Ammon's horn (tissue), 1 donor: ENCODE results near the gene CBX5.

Source experiments
- DNase-seq: peaks from one replicate; pipeline ENCODE4 v3.0.0-alpha.2; 2016; ENCODE audit warnings: low spot score

The CBX5 gene

DNA sequence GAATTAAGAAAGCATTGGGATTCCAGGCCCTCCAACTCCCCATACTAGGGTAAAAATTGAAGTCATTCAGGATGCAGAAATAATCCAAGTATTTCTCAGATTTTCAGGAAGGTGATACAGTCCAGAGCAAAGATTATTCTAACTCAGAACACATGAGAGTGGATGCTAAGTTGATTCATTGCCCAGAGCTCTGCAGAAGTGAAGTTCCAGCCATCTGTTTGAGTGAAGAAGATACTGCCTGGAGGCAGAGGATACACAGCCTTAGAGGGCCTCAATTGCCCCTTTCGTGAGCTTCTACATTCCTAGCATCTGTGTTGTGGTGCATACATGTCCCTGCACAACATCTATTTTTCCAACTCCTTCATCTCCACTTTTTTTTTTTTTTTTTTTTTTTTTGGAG is 54.3 kb downstream of the CBX5 start:
- no peak for DNase-seq

DNA sequence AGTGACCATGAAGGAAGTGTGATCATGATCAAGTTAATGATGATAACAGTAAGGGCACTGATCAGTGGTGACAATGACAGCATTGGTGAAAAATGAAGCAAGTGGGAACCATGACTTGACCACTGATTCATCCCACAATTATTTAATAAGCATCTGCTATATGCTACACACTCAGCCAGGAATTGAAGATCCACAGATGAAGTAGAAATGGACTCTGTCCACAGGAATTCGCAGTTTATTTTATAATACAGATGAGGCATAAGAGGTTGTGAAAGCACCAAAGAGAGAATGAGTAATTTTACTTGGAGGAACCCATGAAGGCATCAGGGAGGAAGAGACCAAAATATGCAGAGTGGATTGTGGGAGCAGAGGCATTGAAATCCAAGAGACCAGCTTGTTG is 57.3 kb downstream of the CBX5 start:
- DNase-seq = no peak

DNA sequence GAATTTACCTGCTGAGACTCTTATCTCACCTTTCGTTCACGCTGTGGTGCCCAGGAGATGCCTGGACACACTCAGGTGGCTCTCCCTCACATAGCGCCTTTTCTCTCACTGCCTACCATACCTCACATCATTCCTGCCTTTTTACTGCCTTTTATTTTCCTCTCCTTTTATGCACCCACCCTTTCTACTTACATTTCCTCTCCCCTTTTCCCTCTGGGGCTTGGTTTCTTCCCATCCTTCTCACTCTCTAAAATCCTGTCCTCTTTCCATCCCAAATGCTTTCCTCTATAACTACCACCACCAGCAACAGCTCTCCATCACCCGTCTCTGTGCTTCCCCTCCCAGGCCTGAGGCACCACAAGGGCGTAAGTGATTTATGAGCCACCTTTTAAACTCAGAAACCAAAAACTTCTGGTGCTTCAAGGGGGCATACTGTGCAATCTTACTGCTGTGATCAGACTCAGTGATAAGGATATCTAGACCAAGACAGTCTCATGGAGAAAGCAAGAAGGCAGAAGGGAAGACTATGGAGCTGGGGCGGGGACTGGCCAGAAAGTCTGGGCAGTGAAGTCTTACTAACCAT is 58.4 kb downstream of the CBX5 start:
- DNase-seq = no peak

DNA sequence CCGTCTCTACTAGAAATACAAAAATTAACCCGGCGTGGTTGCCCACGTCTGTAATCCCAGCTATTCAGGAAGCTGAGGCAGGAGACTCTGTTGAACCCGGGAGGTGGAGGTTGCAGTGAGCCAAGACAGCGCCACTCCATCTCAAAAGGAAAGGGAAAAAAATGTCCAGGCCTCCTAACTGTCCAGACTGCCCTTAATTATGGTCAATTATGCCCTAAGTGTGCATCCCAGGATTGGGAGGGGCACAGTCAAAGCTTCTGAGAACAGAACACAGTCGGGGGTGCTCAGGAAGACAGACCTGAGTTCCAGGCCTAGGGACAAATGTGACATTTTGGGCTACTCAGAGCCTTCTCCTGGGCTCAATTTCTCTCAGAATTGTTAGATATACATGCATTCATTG is 59.4 kb downstream of the CBX5 start:
- no peak for DNase-seq

DNA sequence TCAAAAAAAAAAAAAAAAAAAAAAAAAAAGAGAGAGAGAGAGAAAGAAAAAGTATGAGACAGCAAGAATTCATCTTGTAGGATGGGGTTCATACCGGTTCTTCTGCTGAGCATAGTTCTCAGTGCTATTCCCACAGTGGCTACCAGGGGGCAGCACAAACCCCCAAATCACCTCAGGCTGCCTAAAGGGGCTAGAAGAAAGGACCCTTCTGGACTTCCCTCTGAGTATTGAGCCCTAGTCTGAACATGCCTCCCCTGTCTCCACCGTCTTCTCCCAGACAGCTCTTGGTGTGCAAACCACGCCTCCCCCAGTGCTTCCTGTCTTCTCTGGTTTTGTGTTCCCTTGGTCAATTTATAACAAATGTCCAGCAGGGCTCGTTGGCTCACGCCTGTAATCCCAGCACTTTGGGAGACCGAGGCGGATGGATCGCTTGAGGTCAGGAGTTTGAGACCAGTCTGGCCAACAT is 59.8 kb downstream of the CBX5 start:
- peak; percentile 82 for DNase-seq

DNA sequence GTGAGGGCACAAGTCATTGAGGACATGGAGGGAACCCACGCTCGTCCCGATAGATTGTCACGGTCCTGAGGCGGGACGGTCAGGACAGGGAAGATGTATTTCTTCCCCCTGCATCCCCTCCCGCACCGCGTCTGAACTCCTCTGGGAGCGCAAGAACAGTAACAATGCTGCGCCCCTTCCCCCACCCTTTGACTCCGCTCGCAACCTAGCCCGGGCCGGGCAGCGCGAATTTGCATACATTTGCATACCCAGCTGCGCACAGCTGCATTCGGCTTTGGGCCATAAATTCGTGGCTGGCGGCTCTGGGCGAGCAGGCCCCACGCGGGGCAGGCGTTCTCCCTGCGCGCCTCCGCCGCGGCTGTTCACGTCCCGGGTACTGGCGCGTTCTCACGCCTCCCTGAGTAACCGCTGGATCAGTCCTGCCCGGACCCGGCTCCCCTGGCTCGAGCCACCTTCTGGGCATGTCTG is 62.1 kb downstream of the CBX5 start:
- peak; percentile 86 for DNase-seq

DNA sequence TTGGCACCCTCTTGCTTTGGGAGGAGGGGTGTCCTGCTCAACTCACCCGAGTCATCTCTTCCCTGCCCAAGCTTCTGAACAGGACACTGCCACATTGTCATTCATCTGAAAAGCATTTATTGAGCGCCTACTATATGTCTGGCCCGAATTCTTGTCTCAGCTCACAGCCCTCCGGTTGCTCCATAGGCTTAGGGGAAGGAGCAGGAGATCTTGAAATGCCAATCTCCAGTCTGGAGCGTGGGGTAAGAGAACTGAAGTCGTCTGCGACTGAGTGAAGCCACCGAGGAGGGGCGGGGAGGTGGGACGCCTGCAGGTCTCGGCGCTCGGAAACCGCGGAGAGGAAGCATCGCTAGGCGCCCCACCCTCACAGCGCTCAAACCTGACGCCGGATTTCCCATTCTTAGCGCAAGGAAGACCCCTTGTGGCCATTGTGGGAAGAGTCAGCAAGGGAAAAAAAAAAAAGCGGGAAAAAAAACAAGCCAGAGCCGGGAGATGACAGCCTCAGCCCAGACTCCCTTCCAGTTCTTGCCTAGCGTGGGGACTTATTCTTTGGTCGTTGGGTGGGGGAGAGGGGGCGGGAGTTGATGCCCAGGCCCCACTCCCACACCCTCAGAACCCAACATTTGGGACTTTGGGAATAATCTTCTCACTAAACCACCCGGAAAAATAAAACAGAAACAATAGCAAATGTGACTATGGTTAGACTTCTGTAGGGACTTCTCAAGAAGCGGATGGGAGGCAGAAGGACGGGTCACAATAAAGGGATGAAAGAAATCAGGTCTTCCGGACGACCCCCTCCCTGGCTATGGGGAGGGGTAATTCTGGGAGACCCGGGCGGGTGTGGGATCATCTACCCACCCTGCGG is 62.9 kb downstream of the CBX5 start:
- peak; percentile 84 for DNase-seq

DNA sequence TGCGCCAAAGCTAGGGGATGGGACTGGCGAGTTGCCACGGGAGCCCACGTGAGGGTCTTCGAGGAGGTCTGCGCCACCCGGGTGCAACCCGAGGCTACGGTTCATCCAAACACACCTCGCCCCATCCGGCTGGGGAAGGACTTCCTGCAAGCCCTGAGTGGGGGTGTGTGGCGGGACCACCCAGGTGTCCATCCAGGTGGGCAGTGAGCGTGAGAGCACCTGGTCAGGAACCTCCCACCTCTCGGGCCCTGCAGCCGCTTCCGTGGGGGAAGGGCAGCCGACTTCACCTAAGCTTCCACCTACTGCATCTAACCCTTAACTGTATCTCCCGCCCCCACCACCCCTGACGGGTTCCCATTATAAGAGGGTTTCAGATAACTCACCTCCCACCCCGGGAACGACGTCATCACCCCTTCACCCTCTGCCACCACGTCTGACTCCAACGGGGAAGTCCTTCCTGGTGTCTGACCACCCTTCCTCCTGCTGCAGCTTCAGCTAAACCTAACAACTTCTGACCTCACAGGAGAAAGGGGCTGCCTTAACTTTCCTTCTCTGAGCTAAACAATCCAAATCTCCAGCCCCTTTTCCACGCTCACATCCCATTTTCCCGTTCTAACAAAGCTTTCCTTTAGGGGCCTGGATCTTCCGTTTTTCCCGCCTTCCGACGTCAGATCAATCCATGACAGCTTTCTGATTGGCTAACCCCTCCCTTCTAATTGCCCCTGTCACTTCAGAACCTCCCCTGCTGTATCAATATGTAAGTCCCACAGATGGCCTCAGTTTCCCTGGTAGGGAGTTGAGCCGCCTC is 63.7 kb downstream of the CBX5 start:
- no peak for DNase-seq

DNA sequence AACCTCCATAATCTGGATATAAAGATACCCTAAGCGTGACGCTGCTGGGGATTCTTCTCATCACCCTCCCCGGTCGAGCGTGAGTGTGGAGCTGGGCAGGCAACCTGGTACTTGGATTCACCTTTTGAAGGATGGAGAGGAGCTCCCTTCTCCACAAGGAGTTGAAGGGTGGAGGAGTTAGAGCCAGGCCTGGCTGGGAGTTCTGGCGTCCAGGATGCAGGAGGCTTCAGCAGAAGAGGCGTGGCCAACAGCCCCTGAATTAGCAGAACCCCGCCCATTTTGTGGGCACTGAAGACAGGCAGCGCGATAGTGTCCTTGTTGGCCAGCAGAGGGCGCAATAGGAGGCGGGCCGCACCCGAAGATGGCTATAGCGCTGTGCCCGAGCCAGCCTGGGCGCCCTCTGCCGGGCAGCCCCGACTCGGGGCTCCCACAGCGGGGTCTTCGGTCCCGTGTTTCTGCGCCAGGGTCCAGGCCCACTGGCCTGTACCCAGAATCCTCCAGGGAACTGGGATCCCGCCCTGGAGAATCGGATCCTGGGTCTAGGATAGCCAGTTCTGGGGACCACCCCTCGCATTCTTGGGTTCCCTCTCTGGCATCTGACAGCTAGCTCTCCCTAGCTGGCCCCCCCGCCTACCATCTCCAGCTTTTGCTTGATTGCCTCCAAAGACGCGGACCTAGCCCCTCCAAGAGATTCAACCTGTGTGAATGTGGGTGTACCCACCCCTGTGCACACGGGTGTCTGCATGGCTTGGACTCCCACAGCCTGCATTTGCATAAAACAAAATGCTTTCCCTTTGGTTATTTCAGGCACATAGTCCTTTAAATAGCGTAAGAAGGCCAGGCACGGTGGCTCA is 65.1 kb downstream of the CBX5 start:
- DNase-seq = peak; percentile 93

DNA sequence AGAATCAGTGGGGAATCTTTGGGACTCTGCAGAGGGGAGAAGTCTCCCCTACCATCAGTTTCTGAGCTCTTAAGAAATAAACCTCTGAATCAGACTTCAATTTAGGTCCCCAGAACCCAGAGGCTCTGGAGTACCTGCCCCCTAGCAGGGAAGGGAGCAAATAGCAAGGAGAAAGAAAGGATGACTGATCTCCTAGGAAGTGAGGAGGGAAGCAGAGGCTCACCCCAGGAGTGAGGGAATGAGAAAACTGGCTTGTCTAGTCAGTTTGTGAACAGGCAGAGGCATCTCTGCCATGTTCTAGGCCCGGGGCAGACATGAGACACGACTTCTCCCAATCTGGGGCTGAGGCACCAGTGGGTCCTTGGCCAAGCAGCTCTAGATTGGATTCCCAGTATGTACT is 66.8 kb downstream of the CBX5 start:
- DNase-seq = no peak

DNA sequence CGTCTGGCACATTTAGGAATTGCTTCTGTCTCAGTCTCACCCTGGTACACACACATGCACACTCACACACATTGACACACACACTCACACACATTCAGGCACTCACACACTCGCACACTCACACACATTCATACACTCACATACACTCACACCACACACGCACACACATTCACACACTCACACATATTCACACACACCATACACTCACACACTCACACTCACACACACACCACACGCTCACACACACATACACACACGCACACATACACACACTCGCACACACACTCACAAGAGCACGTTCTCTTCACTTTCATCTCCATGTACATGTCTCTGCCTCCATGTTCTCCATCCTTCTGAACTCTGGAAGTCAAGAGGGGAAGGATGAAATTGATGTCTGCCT is 68.0 kb downstream of the CBX5 start:
- no peak for DNase-seq

DNA sequence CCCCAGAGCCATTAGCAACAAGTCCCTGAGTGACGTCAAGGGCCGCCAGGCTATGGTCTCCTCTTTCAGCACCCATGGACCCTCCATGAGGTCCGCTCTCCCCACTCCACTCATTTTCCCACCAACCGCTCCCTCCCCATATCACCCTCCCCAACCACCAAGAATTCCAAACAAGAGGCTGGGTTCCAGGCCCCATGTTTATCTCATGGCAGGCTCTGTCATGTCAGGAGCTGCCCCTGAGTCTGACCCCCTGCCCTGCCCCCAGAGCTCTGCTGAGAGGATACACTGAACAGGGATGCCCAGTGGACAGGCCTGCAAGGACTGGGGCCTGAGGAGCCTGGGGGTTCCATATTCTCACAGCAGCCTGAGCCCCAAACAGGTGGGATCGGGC is 69.5 kb downstream of the CBX5 start:
- no peak for DNase-seq

DNA sequence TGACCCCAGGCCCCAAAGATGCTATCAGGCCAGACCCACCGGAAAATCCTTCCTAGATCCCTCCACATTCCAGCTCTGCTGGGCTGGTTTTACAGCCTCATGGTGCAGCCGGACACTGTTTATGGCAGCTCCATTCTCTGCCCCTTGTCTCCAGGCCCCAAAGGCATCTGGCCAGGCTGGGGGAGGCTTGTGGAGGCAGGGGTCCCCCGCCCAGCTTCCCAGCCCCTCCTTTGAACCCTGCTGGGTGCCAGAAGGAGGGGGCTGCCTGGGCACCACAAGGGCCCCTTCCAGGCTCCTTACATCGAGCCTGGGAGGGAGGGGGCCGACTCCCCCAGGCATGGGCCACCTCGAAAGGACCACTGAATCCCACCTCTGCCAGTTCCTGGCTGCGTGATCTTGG is 71.3 kb downstream of the CBX5 start:
- DNase-seq = no peak

DNA sequence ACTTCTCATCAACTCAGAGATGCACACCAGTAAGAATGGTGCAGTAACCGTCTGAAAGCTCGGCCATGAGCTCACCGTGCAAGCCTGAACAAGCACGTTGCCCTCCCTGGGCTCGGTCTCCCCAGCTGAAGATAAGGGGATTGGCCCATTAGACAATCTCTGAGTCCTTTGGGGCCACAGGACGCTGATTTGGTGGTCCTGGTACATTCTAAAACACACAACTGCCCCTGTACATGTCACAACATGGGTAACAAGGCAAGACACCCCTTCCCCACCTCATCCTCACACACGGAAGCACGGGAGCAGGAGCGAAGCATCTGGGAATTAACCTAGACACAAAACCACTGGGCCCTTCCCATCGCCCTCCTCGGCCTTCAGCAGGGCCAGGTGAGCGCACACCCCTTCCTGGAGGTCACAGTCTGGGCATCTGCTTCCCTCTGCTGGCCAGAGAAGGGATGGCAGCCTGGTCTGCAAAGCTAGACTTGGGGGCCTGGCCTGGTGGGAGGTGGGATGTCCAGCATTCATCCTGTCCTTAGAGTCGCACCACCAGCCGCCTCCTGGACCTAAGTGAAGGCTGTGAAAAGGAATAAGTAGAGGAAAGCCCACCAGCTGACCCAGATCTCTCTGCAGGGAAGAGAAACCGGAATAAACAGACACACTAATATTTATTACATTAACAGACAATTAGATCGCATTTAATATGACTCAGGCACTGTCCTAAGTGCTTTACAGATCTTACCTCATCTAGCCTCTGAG is 72.2 kb downstream of the CBX5 start:
- peak; percentile 67 for DNase-seq

DNA sequence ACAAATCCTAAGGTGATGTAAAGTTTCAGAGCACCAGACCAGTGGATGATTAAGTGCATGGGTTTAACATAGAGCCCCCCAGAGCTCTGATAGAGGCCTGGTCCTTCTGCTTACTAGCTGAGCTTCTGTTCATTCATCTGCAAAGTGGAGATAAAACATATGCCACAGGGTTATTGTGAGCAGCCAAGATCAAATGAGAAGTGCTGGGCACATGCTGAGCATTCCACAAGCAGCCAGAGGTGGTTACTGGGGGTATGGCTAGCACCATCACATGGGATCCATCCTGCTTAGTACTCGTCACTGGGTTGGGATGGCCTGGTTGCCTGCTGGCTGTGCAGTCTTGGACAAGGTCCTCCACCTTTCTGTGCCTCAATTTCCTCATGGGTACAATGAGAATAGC is 73.1 kb downstream of the CBX5 start:
- no peak for DNase-seq

DNA sequence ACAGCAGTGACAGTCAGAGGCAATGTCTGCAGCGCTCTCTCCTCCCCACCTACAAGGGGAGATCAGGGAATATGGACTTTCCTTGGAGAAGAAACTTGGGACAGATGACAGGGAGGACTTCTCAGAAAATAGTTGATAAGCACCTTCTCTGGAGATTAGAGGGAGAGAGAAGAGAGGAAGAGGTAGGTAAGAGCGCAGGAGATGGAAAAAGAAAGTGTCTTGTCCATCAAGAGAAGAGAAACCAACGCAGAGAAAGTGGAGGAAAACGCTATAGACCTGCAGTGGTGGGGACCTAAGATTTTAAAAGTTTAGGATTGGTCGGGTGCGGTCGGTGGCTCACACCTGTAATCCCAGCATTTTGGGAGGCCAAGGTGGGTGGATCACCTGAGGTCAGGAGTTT is 75.6 kb downstream of the CBX5 start:
- no peak for DNase-seq

DNA sequence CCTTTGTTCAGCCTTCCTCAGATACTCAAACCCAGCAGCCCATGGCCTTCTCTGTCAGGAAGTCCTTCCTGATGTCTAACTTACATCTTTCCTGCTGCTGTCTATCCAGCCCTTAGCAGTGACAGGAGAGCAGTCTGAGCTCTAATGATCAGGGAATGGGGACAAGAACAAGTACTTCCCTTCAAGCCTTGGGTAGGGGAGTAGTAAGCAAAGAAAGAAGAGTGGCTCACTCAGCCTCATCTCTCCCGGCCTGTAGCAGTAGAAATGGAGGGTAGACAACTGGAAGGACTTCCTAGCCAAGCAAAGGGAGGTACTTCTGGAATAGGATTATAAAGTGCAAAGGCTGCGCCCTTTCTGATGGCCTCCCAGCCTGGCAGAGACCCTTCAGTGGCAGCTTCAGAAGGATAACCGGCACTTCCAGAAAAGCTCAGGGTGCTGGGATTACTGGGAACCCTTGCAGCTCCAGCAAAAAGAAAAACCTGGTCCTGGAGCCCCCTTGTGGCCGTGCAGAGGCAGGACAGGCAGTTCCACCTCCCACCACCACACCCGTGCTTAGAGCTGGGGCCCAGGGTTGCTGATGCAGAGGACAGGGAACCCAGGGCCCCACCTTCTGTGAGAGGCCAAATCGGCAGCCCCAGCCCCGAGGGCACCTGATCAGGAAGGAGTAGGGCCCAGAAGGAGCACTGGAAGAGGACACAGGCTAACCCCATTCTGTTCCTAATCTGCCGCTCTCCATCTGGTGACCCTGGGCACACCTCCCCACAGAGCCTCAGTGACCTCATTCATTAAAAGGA is 78.7 kb downstream of the CBX5 start:
- DNase-seq = peak; percentile 62

DNA sequence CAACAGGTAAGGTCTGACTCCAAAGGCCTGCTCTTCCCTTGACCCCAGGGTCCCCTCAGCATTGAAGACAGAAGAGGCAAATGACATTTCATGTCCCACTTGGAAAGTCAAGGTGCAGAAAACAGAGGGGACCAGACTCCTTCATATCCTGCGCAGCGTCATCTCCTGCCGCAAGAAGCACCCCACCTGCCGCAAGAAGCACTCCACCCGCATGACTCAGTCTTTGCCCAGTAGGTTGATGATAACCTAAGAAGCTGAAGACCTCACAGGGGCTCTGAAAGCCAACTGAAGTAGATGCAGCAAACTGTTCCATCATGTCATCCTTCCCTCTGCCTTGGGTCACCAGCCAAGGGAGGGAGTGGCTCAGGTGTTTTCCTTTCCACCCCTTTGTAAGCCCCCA is 79.5 kb downstream of the CBX5 start:
- no peak for DNase-seq

DNA sequence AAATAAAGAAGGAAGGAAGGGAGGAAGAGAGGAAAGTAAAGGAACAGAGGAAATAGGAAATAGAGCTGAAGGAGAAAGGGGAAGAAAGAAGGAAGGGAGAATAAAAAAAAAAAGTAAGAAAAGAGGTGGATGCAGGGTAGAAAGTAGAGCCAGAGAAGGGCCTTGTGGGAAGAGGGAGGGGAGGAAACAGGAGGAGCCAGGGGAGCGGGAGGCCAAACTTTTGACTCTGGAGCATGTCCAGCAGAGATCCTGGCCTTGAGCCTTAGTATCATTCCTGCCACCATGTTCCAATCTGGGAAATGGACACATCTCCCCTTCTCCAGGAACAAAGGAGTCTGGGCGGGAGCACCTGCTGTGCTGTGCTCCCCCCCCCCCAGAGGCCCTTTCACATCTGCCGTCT is 80.0 kb downstream of the CBX5 start:
- DNase-seq = no peak

DNA sequence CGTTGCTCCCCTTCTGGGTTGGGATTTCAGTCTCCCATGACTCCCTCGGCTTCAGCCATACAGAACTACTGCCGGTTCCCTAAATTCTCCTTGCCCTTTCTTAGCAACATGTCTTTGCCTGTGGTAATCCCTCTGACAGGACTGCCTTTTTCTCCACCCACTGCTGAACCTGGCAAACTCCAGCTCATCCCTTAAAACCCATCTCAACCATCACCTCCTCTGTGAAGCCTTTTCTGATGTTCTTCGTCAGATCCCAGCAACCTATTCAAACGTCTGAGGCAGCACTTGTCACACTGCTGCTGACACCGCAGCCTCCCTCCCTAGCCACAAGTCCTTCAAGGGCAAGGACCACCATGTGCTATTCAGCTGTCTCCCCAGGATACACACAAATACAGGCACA is 80.9 kb downstream of the CBX5 start:
- DNase-seq = no peak
